K562 (cell line): Measurements from ENCODE around the gene LANCL3.

Experiments
- EGR1 ChIP-seq: fragments of 450-650 bp; conservative IDR thresholded peaks from 2 replicates; pipeline ENCODE4 v1.6.1; 2017; ENCODE audit warnings: mild to moderate bottlenecking
- FIP1L1 ChIP-seq: fragments of 200-400 bp; formaldehyde crosslinking; IDR thresholded peaks from 2 replicates; pipeline ENCODE4 v1.6.1; 2018; ENCODE audit warnings: mild to moderate bottlenecking, low read depth, low read length; ENCODE audit not compliant: poor library complexity, severe bottlenecking
- FOXM1 ChIP-seq, 2 experiments: fragments of 450-650 bp in 1 of 2; sonication (generic) in 1 of 2; formaldehyde crosslinking in 1 of 2; IDR thresholded peaks; 2 replicates each; pipeline versions ENCODE4 v1.6.1 to v1.9.0; 2017 to 2022; ENCODE audit warnings: low read depth in 2 of 2, mild to moderate bottlenecking in 2 of 2, missing genetic modification reagents in 1 of 2, moderate library complexity in 1 of 2
- MEF2D ChIP-seq: conservative IDR thresholded peaks from 2 replicates; pipeline ENCODE4 v1.6.1; 2016; ENCODE audit warnings: low read depth, missing genetic modification characterization, missing compliant biosample characterization
- SMARCA4 ChIP-seq: fragments of 450-650 bp; IDR thresholded peaks from 2 replicates; pipeline ENCODE4 v1.6.1; 2016
- TF ChIP-seq, protein P1 (sequence below), 3 experiments: IDR thresholded peaks in 2 of 3; conservative IDR thresholded peaks in 1 of 3; 2 replicates each; pipeline ENCODE4 v1.5.1; 2011 to 2012; ENCODE audit warnings: low read length in 3 of 3, mild to moderate bottlenecking in 3 of 3, control low read depth in 2 of 3, improper control_type of control experiment in 1 of 3, inconsistent platforms in 1 of 3, low read depth in 1 of 3, mixed read lengths in 1 of 3, moderate library complexity in 1 of 3; ENCODE audit not compliant: insufficient read depth in 2 of 3
- TF ChIP-seq, protein P2 (sequence below), 2 experiments: fragments of 450-650 bp; conservative IDR thresholded peaks; 2 replicates each; pipeline ENCODE4 v1.6.1; 2017; ENCODE audit warnings: mild to moderate bottlenecking in 2 of 2, moderate library complexity in 2 of 2
- TF ChIP-seq, protein P3 (sequence below): fragments of 250-450 bp; sonication (Bioruptor Pico); IDR thresholded peaks from 2 replicates; pipeline ENCODE4 v1.8.0; 2022; ENCODE audit warnings: moderate library complexity, mild to moderate bottlenecking, inconsistent platforms
- TF ChIP-seq, protein P4 (sequence below), 2 experiments: fragments of 450-650 bp in 1 of 2; sonication (generic) in 1 of 2; formaldehyde crosslinking; conservative IDR thresholded peaks; 2 replicates each; pipeline versions ENCODE4 v1.4.0 to v1.8.1; 2020 to 2022; ENCODE audit warnings: mild to moderate bottlenecking in 1 of 2, missing genetic modification reagents in 1 of 2

DNA sequence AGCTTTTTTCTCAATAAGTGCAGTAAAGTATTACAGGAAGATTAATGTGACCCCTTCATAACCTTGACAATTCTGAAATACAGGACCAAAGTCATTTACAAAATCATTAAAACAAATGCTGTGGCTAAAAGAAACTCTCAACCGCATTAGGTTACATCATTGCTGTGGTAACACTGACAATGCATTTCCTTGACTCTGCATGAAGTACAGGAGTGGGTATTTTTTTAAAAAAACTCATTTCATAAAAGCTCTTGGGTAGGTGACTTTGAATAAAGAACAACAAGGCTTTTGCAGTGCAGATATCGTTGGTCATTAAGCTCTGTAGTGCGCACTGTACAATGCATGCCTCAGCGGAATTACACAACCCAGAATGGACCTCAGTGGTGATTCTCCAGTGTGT lies 90.7 kb downstream of the LANCL3 start:
- TF ChIP-seq SMARCA4 (no peak), FIP1L1 (no peak), MEF2D (tag) (no peak), FOXM1 (IDR thresholded peaks at IDR 0.05; ENCODE audit: low read depth) (no peak), FOXM1 (CRISPR knock-in tag; IDR thresholded peaks at IDR 0.05; ENCODE audit: low read depth) (no peak), EGR1 (no peak)
- TF ChIP-seq, protein P1, sequence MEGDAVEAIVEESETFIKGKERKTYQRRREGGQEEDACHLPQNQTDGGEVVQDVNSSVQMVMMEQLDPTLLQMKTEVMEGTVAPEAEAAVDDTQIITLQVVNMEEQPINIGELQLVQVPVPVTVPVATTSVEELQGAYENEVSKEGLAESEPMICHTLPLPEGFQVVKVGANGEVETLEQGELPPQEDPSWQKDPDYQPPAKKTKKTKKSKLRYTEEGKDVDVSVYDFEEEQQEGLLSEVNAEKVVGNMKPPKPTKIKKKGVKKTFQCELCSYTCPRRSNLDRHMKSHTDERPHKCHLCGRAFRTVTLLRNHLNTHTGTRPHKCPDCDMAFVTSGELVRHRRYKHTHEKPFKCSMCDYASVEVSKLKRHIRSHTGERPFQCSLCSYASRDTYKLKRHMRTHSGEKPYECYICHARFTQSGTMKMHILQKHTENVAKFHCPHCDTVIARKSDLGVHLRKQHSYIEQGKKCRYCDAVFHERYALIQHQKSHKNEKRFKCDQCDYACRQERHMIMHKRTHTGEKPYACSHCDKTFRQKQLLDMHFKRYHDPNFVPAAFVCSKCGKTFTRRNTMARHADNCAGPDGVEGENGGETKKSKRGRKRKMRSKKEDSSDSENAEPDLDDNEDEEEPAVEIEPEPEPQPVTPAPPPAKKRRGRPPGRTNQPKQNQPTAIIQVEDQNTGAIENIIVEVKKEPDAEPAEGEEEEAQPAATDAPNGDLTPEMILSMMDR (IDR thresholded peaks at IDR 0.05 in 2 of 3, conservative IDR thresholded peaks at IDR 0.05 in 1 of 3; ENCODE audit: insufficient read depth in 2 of 3, low read depth in 1 of 3, low read length in 3 of 3): no peak
- TF ChIP-seq, protein P2, sequence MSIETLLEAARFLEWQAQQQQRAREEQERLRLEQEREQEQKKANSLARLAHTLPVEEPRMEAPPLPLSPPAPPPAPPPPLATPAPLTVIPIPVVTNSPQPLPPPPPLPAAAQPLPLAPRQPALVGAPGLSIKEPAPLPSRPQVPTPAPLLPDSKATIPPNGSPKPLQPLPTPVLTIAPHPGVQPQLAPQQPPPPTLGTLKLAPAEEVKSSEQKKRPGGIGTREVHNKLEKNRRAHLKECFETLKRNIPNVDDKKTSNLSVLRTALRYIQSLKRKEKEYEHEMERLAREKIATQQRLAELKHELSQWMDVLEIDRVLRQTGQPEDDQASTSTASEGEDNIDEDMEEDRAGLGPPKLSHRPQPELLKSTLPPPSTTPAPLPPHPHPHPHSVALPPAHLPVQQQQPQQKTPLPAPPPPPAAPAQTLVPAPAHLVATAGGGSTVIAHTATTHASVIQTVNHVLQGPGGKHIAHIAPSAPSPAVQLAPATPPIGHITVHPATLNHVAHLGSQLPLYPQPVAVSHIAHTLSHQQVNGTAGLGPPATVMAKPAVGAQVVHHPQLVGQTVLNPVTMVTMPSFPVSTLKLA (conservative IDR thresholded peaks at IDR 0.05): no peak
- TF ChIP-seq, protein P3, sequence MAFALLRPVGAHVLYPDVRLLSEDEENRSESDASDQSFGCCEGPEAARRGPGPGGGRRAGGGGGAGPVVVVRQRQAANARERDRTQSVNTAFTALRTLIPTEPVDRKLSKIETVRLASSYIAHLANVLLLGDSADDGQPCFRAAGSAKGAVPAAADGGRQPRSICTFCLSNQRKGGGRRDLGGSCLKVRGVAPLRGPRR: no peak
- TF ChIP-seq, protein P4, sequence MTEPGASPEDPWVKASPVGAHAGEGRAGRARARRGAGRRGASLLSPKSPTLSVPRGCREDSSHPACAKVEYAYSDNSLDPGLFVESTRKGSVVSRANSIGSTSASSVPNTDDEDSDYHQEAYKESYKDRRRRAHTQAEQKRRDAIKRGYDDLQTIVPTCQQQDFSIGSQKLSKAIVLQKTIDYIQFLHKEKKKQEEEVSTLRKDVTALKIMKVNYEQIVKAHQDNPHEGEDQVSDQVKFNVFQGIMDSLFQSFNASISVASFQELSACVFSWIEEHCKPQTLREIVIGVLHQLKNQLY (CRISPR knock-in tag; conservative IDR thresholded peaks at IDR 0.05): no peak
